Measurements from ENCODE around the gene RHOT2. TPM values are rescaled to one million over a fixed set of nuclear protein-coding genes. Genes with fewer than 3 reads are reported as not detected.
A peak's percentile ranks its signal among the peaks of the same experiment; 100 is the strongest.

RHOT2 gene
- total RNA-seq, 1 donor from 2014 or later, result 207 TPM

DNA sequence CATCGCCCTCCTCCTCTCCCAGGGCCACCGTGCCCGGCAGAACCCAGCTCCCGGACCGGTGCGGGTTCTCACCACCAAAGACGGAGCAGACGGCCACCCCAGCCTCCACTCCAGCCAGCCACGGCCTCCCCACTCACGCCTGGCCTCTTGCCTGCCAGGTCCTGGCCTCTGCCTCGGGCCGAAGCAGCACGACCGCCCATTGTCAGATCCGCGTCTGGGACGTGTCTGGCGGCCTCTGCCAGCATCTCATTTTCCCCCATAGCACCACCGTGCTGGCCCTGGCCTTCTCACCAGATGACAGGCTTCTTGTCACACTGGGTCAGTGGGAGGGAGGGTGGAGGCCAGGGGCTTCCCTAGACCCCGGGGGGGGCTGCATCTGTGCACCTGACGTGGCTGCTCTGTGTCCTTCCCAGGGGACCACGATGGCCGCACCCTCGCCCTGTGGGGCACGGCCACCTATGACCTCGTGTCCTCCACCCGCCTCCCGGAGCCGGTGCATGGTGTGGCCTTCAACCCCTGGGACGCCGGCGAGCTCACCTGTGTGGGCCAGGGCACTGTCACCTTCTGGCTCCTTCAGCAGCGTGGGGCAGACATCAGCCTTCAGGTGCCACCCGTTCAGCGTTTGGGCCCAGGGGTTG is 6.6 kb upstream of the RHOT2 start:
- Mint-ChIP-seq H3K9me3 (no peaks in the 10 kb centered on the region), H3K4me1 (peaks cover 5% of the 10 kb centered on the region), H3K27me3 (ENCODE audit: low read depth) (no peaks in the 10 kb centered on the region), H3K4me3 (peak overlapping the region; percentile 41), H3K36me3 (no peaks in the 10 kb centered on the region), H3K27ac (peak overlapping the region; percentile 43)
- TF ChIP-seq CTCF (IDR thresholded peaks at IDR 0.05; ENCODE audit: unreplicated experiment), result peak; percentile 19
- no peak for DNase-seq (ENCODE audit: low spot score in 2 of 2, unreplicated experiment in 2 of 2)

GRCh38 chr16:662095-662494 is 5.8 kb upstream of the RHOT2 start:
- TF ChIP-seq CTCF (IDR thresholded peaks at IDR 0.05; ENCODE audit: unreplicated experiment), result no peak
- DNase-seq (ENCODE audit: low spot score in 2 of 2, unreplicated experiment in 2 of 2), result no peak
- Mint-ChIP-seq H3K4me3 (no peak overlapping the region), H3K27me3 (ENCODE audit: low read depth) (no peaks in the 10 kb centered on the region), H3K27ac (no peak overlapping the region), H3K9me3 (no peaks in the 10 kb centered on the region), H3K4me1 (peaks cover 5% of the 10 kb centered on the region), H3K36me3 (no peaks in the 10 kb centered on the region)

- TF ChIP-seq CTCF (IDR thresholded peaks at IDR 0.05; ENCODE audit: unreplicated experiment), result no peak
- peaks cover 6% of the 10 kb centered on the region for H3K4me1 Mint-ChIP-seq
- H3K9me3 Mint-ChIP-seq, result no peaks in the 10 kb centered on the region
- H3K4me3 Mint-ChIP-seq, result no peak overlapping the region
- H3K36me3 Mint-ChIP-seq, result no peaks in the 10 kb centered on the region
- no peaks in the 10 kb centered on the region for H3K27me3 Mint-ChIP-seq (ENCODE audit: low read depth)
- no peak overlapping the region for H3K27ac Mint-ChIP-seq
- no peak for DNase-seq (ENCODE audit: low spot score in 2 of 2, unreplicated experiment in 2 of 2)
Observed at GRCh38 chr16:662597-662996, 5.3 kb upstream of the RHOT2 start.

DNA sequence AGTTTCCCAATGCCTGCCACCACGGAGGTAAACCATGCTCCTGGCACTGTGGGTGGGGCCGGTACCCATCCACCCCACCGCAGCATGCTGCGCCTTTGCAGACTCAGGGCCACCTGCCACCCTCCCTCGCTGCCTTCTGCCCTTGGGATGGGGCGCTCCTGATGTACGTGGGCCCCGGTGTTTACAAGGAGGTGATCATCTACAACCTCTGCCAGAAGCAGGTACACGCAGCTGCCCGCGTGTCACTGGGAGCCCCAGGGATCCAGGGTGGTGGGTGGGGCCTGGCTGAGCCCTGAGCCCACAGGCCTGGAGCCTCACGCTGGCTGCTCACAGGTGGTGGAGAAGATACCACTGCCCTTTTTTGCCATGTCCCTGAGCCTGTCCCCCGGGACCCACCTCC is 1.4 kb upstream of the RHOT2 start:
- H3K27me3 Mint-ChIP-seq (ENCODE audit: low read depth), result no peaks in the 10 kb centered on the region
- TF ChIP-seq CTCF (IDR thresholded peaks at IDR 0.05; ENCODE audit: unreplicated experiment), result no peak
- H3K36me3 Mint-ChIP-seq, result peaks cover 2% of the 10 kb centered on the region
- H3K9me3 Mint-ChIP-seq, result no peaks in the 10 kb centered on the region
- H3K4me1 Mint-ChIP-seq, result peaks cover 5% of the 10 kb centered on the region
- H3K27ac Mint-ChIP-seq, result no peak overlapping the region
- no peak for DNase-seq (ENCODE audit: low spot score in 2 of 2, unreplicated experiment in 2 of 2)
- no peak overlapping the region for H3K4me3 Mint-ChIP-seq

DNA sequence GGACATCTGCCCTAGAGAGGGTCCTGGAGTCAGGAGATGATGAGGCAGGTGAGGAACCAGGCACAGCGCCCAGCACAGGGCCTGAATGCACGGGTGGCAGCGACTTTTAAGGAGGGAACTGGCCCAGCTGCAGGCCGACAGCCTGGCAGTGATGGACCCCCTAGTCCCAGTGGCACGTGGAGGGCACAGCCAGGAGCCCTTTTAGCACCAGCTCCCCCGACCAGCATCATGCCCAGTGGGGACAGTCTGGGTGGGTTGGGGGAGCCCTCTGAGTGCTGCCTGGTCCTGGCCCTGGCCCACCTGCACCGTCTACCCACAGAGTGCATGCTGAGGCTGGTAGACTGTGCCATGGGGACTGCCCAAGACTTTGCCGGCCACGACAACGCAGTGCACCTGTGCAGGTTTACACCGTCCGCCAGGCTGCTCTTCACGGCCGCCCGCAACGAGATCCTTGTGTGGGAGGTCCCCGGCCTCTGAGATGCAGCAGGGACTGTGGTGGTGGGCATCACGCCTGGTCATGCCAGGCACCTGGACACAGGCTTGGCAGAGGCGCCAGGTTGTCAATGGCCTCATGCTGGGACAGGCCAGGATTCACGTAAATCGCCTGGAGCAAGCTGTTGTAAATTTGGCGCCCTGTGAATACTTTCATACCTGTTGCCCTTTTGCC is 686 bp upstream of the RHOT2 start:
- Mint-ChIP-seq H3K9me3 (no peaks in the 10 kb centered on the region), H3K4me3 (peak overlapping the region; percentile 74), H3K27ac (peak overlapping the region; percentile 61), H3K27me3 (ENCODE audit: low read depth) (no peaks in the 10 kb centered on the region), H3K4me1 (peaks cover 5% of the 10 kb centered on the region), H3K36me3 (peaks cover 2% of the 10 kb centered on the region)
- no peak for TF ChIP-seq CTCF (IDR thresholded peaks at IDR 0.05; ENCODE audit: unreplicated experiment)
- no peak for DNase-seq (ENCODE audit: low spot score in 2 of 2, unreplicated experiment in 2 of 2)
